ENCODE data around the gene DCDC2B. TPM values are rescaled to one million over a fixed set of nuclear protein-coding genes. Genes with fewer than 3 reads are reported as not detected.

DCDC2B gene
- total and polyA plus RNA-seq, 7 donors: 0.04 TPM; not detected in 6

GRCh38 chr1:32180186-32181060, 28.5 kb upstream of the DCDC2B start:
- Histone ChIP-seq H3K9me3 (no peaks in the 10 kb centered on the region), H3K4me3 (peak overlapping the region; percentile 44 to 75 (median 59)), H3K27ac (peak overlapping the region; percentile 90 to 95 (median 92)), H3K27me3 (no peaks in the 10 kb centered on the region), H3K4me1 (peaks cover 0 to 61% (median 54%) of the 10 kb centered on the region in 4 donors), H3K36me3 (peaks cover 0 to 42% (median 21%) of the 10 kb centered on the region in 4 donors)
- intact Hi-C loops (cut with DNase I): loop anchor here (1.0 to 2.0 kb wide), 2 partner anchors 42 to 168 kb away; partner anchors contain the start of genes EIF3I, KHDRBS1 and TMEM234
- TF ChIP-seq POLR2AphosphoS5 (IDR thresholded peaks at IDR 0.05) (no peak), CTCF (IDR thresholded peaks at IDR 0.05) (no peak), POLR2A (IDR thresholded peaks at IDR 0.05) (no peak), EP300 (IDR thresholded peaks at IDR 0.05) (no peak)
- DNase-seq: peak; percentile 84
- WGBS, 2 donors: 6 to 7% methylated on average over 36 of the region's 36 CpGs

- no peaks in the 10 kb centered on the region for H3K9me3 ChIP-seq
- peak overlapping the region; percentile 44 to 75 (median 59) for H3K4me3 ChIP-seq
- TF ChIP-seq CTCF (IDR thresholded peaks at IDR 0.05) (no peak), POLR2A (IDR thresholded peaks at IDR 0.05) (no peak), POLR2AphosphoS5 (IDR thresholded peaks at IDR 0.05) (no peak), EP300 (IDR thresholded peaks at IDR 0.05) (no peak)
- intact Hi-C loops (cut with DNase I): loop anchor here (2.0 kb wide), 1 partner anchor 168 kb away; the partner anchor contains the start of gene KHDRBS1
- no peaks in the 10 kb centered on the region for H3K27me3 ChIP-seq
- peak overlapping the region; percentile 90 to 95 (median 92) for H3K27ac ChIP-seq
- H3K4me1 ChIP-seq: peaks cover 0 to 67% (median 56%) of the 10 kb centered on the region in 4 donors
- WGBS, 2 donors: 82 to 87% methylated on average over 9 of the region's 9 CpGs
- no peak for DNase-seq
- H3K36me3 ChIP-seq: peaks cover 0 to 48% (median 22%) of the 10 kb centered on the region in 4 donors
These were observed 27.8 kb upstream of the DCDC2B start for GRCh38 chr1:32181065-32181464.

GRCh38 chr1:32181563-32181962, 27.3 kb upstream of the DCDC2B start:
- intact Hi-C loops (cut with DNase I): loop anchor here (2.0 kb wide), 1 partner anchor 169 kb away; the partner anchor contains the start of gene KHDRBS1
- Histone ChIP-seq H3K27ac (peak overlapping the region in 3 of 4 donors; percentile 90 to 95 (median 92)), H3K36me3 (peaks cover 0 to 53% (median 25%) of the 10 kb centered on the region in 4 donors), H3K4me3 (peak overlapping the region in 3 of 4 donors; percentile 9 to 75 (median 55)), H3K27me3 (no peaks in the 10 kb centered on the region), H3K4me1 (peaks cover 0 to 72% (median 57%) of the 10 kb centered on the region in 4 donors), H3K9me3 (no peaks in the 10 kb centered on the region)
- TF ChIP-seq CTCF (IDR thresholded peaks at IDR 0.05) (no peak), POLR2AphosphoS5 (IDR thresholded peaks at IDR 0.05) (no peak), POLR2A (IDR thresholded peaks at IDR 0.05) (no peak), EP300 (IDR thresholded peaks at IDR 0.05) (no peak)
- no peak for DNase-seq
- WGBS, 2 donors: 86 to 88% methylated on average over 5 of the region's 5 CpGs

GRCh38 chr1:32182060-32182459, 26.8 kb upstream of the DCDC2B start:
- Histone ChIP-seq H3K4me3 (peak overlapping the region in 2 of 4 donors; percentile 9 to 55), H3K4me1 (peaks cover 0 to 73% (median 57%) of the 10 kb centered on the region in 4 donors), H3K9me3 (no peaks in the 10 kb centered on the region), H3K27ac (peak overlapping the region in 2 of 4 donors; percentile 90 to 92), H3K27me3 (no peaks in the 10 kb centered on the region), H3K36me3 (peaks cover 0 to 58% (median 26%) of the 10 kb centered on the region in 4 donors)
- WGBS, 2 donors: 62 to 80% methylated on average over 6 of the region's 6 CpGs
- DNase-seq: peak; percentile 26
- no peak for TF ChIP-seq CTCF (IDR thresholded peaks at IDR 0.05)
- TF ChIP-seq POLR2A (IDR thresholded peaks at IDR 0.05): no peak
- TF ChIP-seq EP300 (IDR thresholded peaks at IDR 0.05): no peak
- TF ChIP-seq POLR2AphosphoS5 (IDR thresholded peaks at IDR 0.05): no peak
- intact Hi-C loops (cut with DNase I): no loop called here

Measured in sigmoid colon (tissue), 7 donors.